PC-3 (cell line): ENCODE results near the gene RSL1D1.

ENCODE experiments used
- CTCF ChIP-seq: fragments of 300-600 bp; sonication (generic); conservative IDR thresholded peaks from 2 replicates; pipeline ENCODE4 v1.5.1; 2017; ENCODE audit warnings: antibody characterized with exemption, low read depth, mild to moderate bottlenecking, low read length
- EZH2 ChIP-seq: fragments of 300-600 bp; sonication (generic); IDR thresholded peaks from one replicate; pipeline ENCODE4 v1.6.1; 2017; ENCODE audit warnings: antibody characterized with exemption, mild to moderate bottlenecking, low read length; ENCODE audit not compliant: unreplicated experiment
- EZH2phosphoT487 ChIP-seq: fragments of 300-600 bp; sonication (generic); IDR thresholded peaks from 2 replicates; pipeline ENCODE4 v1.6.1; 2018; ENCODE audit warnings: mild to moderate bottlenecking, antibody characterized with exemption, low read length, borderline replicate concordance

DNA sequence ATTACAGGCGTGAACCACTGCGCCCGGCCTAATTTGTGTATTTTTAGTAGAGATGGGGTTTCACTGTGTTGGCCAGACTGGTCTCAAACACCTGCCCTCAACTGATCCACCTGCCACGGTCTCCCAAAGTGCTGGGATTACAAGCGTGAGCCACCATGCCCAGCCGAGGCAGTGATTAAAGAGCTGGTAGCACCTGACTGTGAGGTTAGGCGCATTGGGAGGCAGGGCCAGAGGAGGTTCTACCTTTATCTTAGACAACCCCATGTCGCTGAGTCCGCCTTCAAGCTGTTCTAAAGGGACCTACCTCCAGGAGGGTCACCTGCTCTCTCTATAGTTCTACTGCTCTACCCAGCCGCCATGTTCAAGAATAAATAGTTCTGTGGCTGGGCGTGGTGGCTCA is 8.1 kb downstream of the RSL1D1 start:
- TF ChIP-seq CTCF: no peak
- no peak for TF ChIP-seq EZH2
- no peak for TF ChIP-seq EZH2phosphoT487
